HL-60 (cell line): Measurements from ENCODE around the gene ECE2.

Experiments
- GABPA ChIP-seq: IDR thresholded peaks from 2 replicates; pipeline ENCODE4 v1.6.1; 2012; ENCODE audit warnings: low read depth
- POLR2AphosphoS5 ChIP-seq: IDR thresholded peaks from 2 replicates; pipeline ENCODE4 v1.6.1; 2012; ENCODE audit warnings: low read depth
- TF ChIP-seq, protein P1 (sequence below): IDR thresholded peaks from one replicate; pipeline ENCODE4 v1.5.1; 2011; ENCODE audit warnings: low read length, control low read depth, inconsistent platforms; ENCODE audit not compliant: insufficient read depth

- TF ChIP-seq, protein P1, sequence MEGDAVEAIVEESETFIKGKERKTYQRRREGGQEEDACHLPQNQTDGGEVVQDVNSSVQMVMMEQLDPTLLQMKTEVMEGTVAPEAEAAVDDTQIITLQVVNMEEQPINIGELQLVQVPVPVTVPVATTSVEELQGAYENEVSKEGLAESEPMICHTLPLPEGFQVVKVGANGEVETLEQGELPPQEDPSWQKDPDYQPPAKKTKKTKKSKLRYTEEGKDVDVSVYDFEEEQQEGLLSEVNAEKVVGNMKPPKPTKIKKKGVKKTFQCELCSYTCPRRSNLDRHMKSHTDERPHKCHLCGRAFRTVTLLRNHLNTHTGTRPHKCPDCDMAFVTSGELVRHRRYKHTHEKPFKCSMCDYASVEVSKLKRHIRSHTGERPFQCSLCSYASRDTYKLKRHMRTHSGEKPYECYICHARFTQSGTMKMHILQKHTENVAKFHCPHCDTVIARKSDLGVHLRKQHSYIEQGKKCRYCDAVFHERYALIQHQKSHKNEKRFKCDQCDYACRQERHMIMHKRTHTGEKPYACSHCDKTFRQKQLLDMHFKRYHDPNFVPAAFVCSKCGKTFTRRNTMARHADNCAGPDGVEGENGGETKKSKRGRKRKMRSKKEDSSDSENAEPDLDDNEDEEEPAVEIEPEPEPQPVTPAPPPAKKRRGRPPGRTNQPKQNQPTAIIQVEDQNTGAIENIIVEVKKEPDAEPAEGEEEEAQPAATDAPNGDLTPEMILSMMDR, result no peak
- TF ChIP-seq POLR2AphosphoS5, result no peak
- no peak for TF ChIP-seq GABPA
Observed at GRCh38 chr3:184338511-184338945, 62.7 kb downstream of the ECE2 start.
